Activated gamma-delta T cell treated with Interleukin-2 at 50 U/mL for 16 hours (primary cell): Measurements from ENCODE around the gene GHSR.

Source experiments
- DNase-seq: peaks from one replicate; pipeline ENCODE4 v3.0.0-alpha.2; 2020

Gene GHSR

DNA sequence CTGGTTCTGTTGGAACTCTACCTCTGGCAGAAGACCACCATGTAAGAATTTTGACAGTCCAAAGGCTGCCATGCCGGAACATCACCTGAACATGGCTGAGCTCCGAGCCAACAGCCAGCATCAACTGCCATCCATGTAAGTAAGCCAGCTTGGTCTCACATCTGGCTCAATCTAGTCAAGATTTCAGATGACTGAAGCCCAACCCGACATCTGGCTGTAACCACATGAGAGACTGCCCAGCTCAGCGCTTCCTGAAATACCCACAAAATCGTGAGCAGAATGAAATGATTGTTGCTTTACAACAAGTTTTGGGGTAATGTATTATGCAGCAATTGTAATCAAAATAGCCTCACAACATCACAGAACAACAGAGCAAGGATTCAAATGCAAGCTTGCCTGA, 32.9 kb downstream of the GHSR start:
- DNase-seq: no peak

DNA sequence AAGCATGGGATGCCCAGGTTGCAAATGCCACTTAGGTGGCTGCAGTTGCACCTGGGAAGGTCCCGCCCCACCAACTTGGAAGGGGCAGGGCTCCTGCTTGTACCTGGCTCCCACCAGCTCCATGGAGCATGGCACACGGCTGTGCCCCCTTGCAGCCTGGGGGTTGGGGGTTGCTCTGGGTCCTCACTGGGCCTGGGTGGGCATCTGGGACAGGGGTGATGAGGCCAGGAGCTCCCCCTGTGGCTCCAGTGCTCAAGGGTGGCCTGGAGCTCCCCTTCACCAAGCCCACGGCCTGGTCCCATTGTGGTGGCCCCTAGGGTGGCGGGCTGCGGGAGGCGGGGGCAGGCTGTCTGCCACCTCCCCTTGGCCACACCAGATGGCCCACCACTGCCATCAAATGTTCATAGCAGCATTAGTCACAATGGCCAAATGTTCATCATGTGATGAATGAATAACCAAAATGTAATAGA, 36.7 kb downstream of the GHSR start:
- no peak for DNase-seq

DNA sequence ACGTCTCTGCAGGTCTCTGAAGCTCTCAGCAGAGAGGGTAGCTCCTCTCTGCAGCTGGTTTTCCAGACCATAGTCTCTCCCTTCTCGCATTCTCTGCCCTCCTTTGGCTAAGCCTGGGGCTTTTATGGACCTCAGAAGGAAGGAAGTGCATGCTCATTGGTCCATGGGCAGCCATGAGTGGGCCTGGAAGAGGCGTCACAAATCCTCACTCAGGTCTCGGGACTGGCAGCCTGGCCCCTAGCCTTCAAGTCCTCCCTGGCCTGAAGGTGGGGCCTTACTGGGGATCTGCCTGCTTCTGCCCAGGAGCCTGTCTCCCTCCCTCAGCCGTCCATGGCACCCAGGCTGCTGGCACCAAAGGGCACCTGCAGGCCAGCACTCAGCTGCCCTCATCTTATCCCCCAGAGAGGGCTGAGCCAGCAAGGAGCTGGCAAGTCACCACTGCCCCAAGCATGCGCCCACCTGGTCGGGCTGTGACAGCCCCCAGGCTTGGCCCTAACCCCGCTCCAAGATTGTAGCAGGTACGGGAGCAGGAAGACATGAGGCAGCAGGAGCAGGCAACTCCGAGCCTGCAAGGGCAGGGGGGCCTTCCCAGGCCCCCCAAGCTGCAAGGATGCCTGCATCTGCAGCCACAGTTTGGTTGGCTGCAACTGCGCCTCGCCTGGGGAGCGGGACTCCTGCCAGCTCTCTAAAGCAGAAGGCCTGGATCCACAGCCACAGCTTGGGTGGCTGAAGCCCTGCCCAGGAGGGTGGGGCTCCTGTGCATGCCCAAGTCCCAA, 37.4 kb downstream of the GHSR start:
- DNase-seq: no peak

DNA sequence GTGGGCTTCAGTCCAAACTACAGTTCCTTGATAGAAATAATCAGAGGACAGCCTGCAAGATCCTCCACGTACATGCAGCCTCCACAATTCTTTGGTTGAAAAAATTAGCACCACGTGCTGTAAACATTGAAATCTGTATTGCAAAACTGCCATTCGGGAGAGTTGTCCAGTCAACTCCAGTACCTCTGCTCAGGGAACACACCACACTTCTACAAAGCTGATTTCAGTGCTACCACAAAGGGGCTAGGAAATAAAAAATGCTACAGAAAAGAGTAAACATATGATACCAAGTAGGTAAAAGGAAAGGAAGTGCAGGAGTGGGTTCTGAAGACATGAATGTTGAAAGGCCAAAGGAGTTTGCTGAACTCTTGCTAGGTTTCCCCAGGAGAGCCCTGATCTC, 40.4 kb downstream of the GHSR start:
- no peak for DNase-seq

GRCh38 chr3:172405914-172406313, 42.3 kb downstream of the GHSR start:
- no peak for DNase-seq

GRCh38 chr3:172404237-172404962, 43.9 kb downstream of the GHSR start:
- DNase-seq: no peak

DNA sequence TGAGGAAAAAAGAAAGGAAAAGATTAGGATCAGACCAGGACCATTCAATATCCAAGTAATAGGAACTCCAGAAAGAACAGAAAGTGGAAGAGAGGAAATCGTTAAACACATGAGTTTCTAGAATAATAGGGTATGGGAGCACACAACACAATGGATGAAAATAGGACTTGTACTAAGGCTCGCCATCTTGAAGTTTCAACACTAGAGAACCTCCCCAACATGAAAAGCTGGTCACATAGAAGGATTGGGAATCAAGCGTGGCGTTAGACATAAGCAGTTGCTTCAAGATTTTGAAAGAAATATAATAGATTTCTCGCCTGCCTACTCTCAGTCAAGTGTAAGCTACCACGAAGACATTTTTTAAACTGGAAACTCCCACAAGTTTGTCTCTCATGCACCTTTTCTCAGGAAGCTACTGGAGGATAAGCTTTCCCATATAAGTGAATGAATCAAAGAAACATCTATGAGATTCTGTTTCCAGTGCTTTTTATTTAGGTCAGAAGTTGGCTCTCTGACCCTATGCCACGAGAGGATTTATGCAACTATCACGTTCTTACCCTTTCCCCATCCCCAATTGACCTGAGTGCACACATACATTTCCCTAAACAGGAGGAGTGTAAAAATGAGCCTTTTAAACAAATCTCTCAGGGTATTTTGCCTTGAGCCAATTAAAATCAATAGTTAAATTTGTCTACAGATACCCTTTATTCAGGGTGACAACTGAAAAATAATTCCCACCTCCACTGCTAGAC, 45.2 kb downstream of the GHSR start:
- DNase-seq: no peak

GRCh38 chr3:172402090-172402489, 46.2 kb downstream of the GHSR start:
- no peak for DNase-seq

DNA sequence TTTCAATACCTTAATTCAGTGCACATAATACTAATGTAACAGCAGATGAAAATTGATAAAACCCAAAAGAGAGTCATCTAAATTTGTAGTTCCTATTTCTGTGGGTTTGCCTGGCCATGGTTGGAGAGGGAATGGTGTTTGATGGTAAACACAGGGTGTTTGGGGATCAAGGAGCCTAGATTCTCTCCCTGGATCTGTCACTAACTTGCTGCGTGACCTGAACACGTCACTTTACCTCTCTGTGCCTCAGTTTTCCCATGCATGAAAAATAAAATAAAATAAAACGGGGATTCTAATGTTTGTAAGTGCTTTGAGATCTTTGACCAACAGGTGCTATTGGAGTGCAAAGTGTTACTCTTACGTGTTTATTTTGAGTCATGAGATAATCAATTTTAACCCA, 49.8 kb downstream of the GHSR start:
- DNase-seq: no peak

DNA sequence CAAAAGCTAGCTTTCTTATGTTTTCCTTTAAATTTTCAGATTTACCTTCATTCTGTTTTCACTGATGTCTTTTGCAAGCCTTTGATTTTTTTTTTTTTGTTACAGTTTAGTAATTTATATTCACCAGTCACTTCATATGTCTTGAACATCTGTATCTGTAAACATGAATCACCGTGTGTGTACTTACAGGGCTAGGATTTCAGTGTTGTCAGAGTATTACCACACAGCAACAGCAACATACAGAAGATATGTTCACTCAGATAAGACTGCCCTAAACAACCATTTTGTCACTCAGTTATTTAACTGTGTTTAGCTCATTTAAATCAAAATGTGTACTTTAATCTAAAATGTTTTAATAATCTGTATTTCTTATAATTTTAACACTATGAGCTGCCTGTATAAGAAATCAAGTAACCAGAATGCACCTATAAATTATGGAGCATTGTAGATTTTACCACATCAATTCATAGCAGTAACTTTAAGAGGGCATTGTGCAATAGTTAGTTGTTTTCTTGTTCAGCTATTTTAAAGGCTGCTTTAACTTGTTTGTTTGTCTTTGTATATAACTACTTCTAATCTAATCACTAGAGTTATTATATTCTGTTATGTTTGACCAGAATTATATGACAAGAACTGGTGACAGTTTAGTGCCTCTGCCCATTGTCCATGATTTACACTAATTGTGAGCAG, 50.4 kb downstream of the GHSR start:
- no peak for DNase-seq

- DNase-seq: no peak
These were observed 51.9 kb downstream of the GHSR start for GRCh38 chr3:172396400-172396799.

- DNase-seq: no peak
These were observed 53.6 kb downstream of the GHSR start for GRCh38 chr3:172394692-172395091.
